Ovary (tissue), 9 donors: ENCODE data around the gene IFIT2. TPM values are rescaled to one million over a fixed set of nuclear protein-coding genes. Genes with fewer than 3 reads are reported as not detected.
A peak's percentile ranks its signal among the peaks of the same experiment; 100 is the strongest.

Experiments used
- DNase-seq, 5 donors: peaks; one replicate each; pipeline ENCODE4 v3.0.0-alpha.2; 2019 to 2020
- H3K27ac ChIP-seq, 2 donors: fragments of 200-600 bp; one replicate each; pipeline versions ENCODE4 v1.5.1 to v1.8.0; 2019 to 2022
- H3K27me3 ChIP-seq: fragments of 200-600 bp; one replicate; pipeline ENCODE4 v1.8.0; 2022
- H3K36me3 ChIP-seq: fragments of 200-600 bp; sonication (generic); one replicate; pipeline ENCODE4 v1.5.1; 2019
- H3K4me1 ChIP-seq: one replicate; pipeline ENCODE4 v1.8.1; 2013; ENCODE audit warnings: mild to moderate bottlenecking, moderate library complexity; ENCODE audit not compliant: insufficient read depth
- H3K4me3 ChIP-seq: fragments of 200-600 bp; sonication (generic); one replicate; pipeline ENCODE4 v1.5.1; 2017
- H3K9me3 ChIP-seq, 2 donors: fragments of 200-600 bp in 1 of 2; sonication (generic) in 1 of 2; one replicate each; pipeline versions ENCODE4 v1.5.1 to v1.8.1; 2013 to 2019; ENCODE audit warnings: mild to moderate bottlenecking in 1 of 2, moderate library complexity in 1 of 2
- CTCF ChIP-seq, 3 donors: fragments of 450-650 bp in 2 of 3; fragments of 200-600 bp in 1 of 3; IDR thresholded peaks; one replicate each; pipeline versions ENCODE4 v1.5.1 to v1.8.0; 2016 to 2022; ENCODE audit warnings: antibody characterized with exemption in 3 of 3, mild to moderate bottlenecking in 1 of 3
- EP300 ChIP-seq: sonication (generic); formaldehyde crosslinking; IDR thresholded peaks from one replicate; pipeline ENCODE4 v1.6.1; 2017; ENCODE audit warnings: antibody characterized with exemption
- POLR2A ChIP-seq: fragments of 450-650 bp; IDR thresholded peaks from one replicate; pipeline ENCODE4 v1.6.1; 2017; ENCODE audit warnings: antibody characterized with exemption, mild to moderate bottlenecking, moderate library complexity
- WGBS, 3 donors: extraction: QIAGEN DNeasy Blood & Tissue Kit in 1 of 3; methylation state at CpG; one replicate each; pipeline versions ENCODE4 v1.1.5 to v1.1.7; 2013 to 2017; 5-methylcytosine and 5-hydroxymethylcytosine counted together
- intact Hi-C, 4 donors: fragments of 100-400 bp; cut with DNase I; formaldehyde crosslinking; loops; one replicate each; pipeline versions ENCODE4 v1.11.0 to v1.15.1; 2022 to 2023
- polyA plus RNA-seq, 2 donors: library from polyadenylated mRNA; stranded (reverse); fragments of 200-250 nt in 1 of 2; fragments of 350-450 nt in 1 of 2; fragmentation: Illumina TruSeq in 1 of 2; extraction: RNeasy Lipid Tissue Mini Kit (QIAGEN cat#74804) in 1 of 2; gene quantifications; one replicate each; pipeline ENCODE4 v1.2.3, GENCODE V29; 2013 to 2014
- total RNA-seq, 7 donors: library from RNA; depleted of rRNA in 2 of 7; stranded (reverse); fragments of >200 nt in 2 of 7; fragmentation: NEBNext Ultra II Directional in 3 of 7; extraction: Animal tissue kit (Norgen Biotek cat#: 25700) in 3 of 7; gene quantifications; one replicate each; pipeline versions ENCODE4 v1.1.0 to v1.2.4, GENCODE V29; 2016 to 2023
- donor health status: DM: no; HTN: no; CAD: no; lungs with moderate emphysema.
- donor health status: DM: no; HTN: no; CAD: no.
- donor health status: Bipolar disorder and iron deficiency.
- donor health status: DM: yes; HTN: yes; CAD: no.
- donor health status: DM: no; HTN: no; CAD: no.
- donor health status: DM: yes; HTN: yes; CAD: no.

The IFIT2 gene
- total and polyA plus RNA-seq, 9 donors, result 2.1 to 21.3 (median 6.2) TPM

DNA sequence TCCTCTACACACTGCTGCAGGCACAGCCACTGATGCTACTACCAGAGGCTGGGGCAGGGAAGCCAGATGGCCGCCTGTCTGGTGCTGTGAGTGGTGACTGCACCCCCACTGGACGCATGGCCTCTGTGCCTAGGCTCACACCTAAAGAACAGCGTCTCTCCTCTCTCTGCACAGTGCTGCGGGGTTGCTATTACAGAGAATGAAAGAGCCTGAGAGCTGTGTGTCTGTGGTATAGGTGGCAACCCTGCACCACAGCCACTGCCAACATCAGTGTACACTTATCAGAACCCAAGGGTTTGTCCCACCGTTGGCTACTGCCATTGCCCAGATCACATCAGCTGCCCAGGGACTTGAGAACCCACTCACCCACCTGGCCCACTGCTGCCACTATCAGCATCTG, 4.1 kb upstream of the IFIT2 start:
- no peak overlapping the region for H3K27ac ChIP-seq
- H3K27me3 ChIP-seq, result no peaks in the 10 kb centered on the region
- WGBS, 3 donors, result 94 to 97% (median 96%) methylated on average over 5 of the region's 5 CpGs
- H3K36me3 ChIP-seq, result no peaks in the 10 kb centered on the region
- TF ChIP-seq EP300, result no peak
- TF ChIP-seq CTCF (IDR thresholded peaks at IDR 0.05), result no peak
- no peak for TF ChIP-seq POLR2A
- peaks cover 7% of the 10 kb centered on the region for H3K4me1 ChIP-seq
- no peak overlapping the region for H3K4me3 ChIP-seq
- DNase-seq, result no peak
- H3K9me3 ChIP-seq, result no peaks in the 10 kb centered on the region
- intact Hi-C loops, result loop anchor here in 1 of 4 donors (5.0 kb wide), 1 partner anchor 595 kb away; no protein-coding TSS in a partner anchor

DNA sequence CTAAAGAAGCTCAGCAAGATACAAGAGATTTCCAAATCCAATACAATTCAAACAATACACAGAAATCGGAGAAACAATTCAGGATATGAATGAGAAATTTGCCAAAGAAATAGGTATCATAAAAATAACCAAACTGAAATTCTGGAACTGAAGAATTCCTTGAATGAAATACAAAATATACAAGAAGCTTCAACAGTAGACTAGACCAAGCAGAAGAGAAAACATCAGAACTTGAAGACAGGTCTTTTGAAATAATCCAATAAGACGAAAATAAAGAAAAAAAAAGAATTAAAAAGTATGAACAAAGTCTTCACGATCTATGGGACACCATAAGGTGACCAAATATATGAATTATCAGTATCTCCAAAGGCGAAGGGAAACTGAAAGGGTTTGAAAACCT, 2.8 kb upstream of the IFIT2 start:
- no peak for DNase-seq
- Histone ChIP-seq H3K9me3 (no peaks in the 10 kb centered on the region), H3K27me3 (no peaks in the 10 kb centered on the region), H3K27ac (no peak overlapping the region), H3K36me3 (no peaks in the 10 kb centered on the region), H3K4me3 (no peak overlapping the region), H3K4me1 (peaks cover 13% of the 10 kb centered on the region)
- WGBS, 3 donors, result 86 to 94% (median 94%) methylated on average over 4 of the region's 4 CpGs
- no peak for TF ChIP-seq CTCF (IDR thresholded peaks at IDR 0.05)
- TF ChIP-seq EP300, result no peak
- TF ChIP-seq POLR2A, result no peak
- intact Hi-C loops, result loop anchor here in 1 of 4 donors (5.0 kb wide), 1 partner anchor 597 kb away; no protein-coding TSS in a partner anchor

- 6 to 11% (median 9%) methylated on average over 2 of the region's 2 CpGs for WGBS, 3 donors
- Histone ChIP-seq H3K4me3 (peak overlapping the region; percentile 48), H3K36me3 (no peaks in the 10 kb centered on the region), H3K27me3 (no peaks in the 10 kb centered on the region), H3K4me1 (peaks cover 11% of the 10 kb centered on the region), H3K9me3 (no peaks in the 10 kb centered on the region), H3K27ac (peak overlapping the region; percentile 65 to 88)
- intact Hi-C loops, result no loop called here
- no peak for DNase-seq
- TF ChIP-seq EP300, result no peak
- no peak for TF ChIP-seq CTCF (IDR thresholded peaks at IDR 0.05)
- TF ChIP-seq POLR2A, result no peak
These were observed 614 bp upstream of the IFIT2 start for GRCh38 chr10:89301232-89301631.

DNA sequence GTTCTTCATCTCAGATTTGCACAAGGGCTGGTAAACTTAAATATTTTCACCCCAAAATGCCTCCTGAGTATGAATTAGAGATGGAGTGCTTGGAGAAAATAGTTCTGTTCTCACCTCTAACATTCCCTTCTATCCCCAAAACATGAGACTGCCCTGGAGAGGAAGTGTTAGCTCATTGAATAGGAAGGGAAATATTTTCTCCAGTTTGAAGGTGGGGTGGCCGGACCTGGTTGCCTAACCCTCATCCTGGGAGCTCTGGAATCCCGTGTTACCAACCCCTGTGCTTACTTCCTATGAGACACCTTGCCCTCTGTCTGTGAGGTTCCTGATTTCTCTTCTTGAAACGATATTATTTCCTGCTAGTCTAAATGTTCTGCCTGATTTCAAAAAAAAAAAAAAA, 779 bp downstream of the IFIT2 start:
- WGBS, 3 donors, result 6 to 15% (median 7%) methylated on average over 3 of the region's 3 CpGs
- intact Hi-C loops, result no loop called here

More for the DNA sequence above, 779 bp downstream of the IFIT2 start:
- TF ChIP-seq CTCF (IDR thresholded peaks at IDR 0.05) (no peak), EP300 (no peak), POLR2A (no peak)
- peak overlapping the region in 1 of 2 donors; percentile 88 for H3K27ac ChIP-seq
- H3K4me3 ChIP-seq, result peak overlapping the region; percentile 48
- no peak for DNase-seq
- no peaks in the 10 kb centered on the region for H3K27me3 ChIP-seq
- peaks cover 11% of the 10 kb centered on the region for H3K4me1 ChIP-seq
- H3K36me3 ChIP-seq, result no peaks in the 10 kb centered on the region
- H3K9me3 ChIP-seq, result no peaks in the 10 kb centered on the region
